Raji (cell line): Measurements from ENCODE around the gene SIRPA.

ENCODE experiments used
- POLR2A ChIP-seq: IDR thresholded peaks from 2 replicates; pipeline ENCODE4 v1.6.1; 2011; ENCODE audit warnings: low read depth, low read length, control low read depth; ENCODE audit not compliant: insufficient read depth

Gene SIRPA

DNA sequence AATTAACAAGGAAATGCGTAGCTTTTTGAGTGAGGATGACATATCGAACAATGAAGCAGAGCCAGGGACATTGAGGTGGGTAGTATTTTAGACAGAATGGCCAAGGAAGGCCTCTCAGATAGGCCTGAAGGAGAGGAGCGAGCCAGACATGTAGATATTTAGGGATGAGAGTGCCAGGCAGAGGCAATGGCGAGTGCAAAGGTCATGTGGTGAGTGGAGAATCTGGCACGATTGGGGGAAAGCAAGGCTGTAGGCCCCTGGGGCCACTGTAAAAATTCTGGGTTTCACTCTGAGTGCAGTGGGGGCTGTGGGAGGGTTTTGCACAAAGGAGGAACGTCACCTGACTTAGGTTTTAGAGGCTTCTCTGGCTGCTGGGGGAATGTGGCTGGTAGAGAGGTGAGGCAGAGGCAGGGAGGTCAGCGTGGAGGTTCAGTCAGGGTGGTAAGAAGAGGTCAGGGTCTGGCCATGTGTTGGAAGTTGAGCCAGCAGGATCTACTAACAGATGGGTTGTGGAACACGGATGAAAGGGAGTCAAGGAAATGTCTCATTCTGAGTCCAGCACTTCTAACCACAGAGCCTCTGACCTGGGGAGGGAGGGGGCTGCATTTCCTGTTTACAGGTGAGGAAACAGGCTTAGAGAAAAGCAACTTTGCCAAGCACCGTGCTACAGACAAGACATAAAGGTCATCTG is 11.3 kb downstream of the SIRPA start:
- TF ChIP-seq POLR2A = no peak

DNA sequence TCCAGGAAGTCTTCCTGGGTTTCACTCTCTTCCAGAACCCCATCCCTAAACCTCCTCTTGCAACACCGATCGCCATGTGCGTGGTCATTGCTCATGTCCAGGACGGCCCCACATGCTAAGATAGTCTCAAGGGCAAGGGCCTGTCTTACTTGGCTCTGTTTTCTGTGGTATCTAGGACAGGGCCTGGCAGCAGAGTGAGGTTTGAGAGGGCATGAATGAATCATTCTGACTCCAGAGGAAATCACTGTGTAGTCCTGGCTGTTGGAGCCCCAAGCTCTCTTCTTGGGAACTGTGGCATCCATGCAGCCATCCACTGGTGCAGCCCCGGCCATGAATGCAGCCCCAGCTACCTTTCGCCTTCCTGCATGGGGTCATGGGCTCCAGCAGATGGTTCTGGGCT is 12.4 kb downstream of the SIRPA start:
- TF ChIP-seq POLR2A = no peak

DNA sequence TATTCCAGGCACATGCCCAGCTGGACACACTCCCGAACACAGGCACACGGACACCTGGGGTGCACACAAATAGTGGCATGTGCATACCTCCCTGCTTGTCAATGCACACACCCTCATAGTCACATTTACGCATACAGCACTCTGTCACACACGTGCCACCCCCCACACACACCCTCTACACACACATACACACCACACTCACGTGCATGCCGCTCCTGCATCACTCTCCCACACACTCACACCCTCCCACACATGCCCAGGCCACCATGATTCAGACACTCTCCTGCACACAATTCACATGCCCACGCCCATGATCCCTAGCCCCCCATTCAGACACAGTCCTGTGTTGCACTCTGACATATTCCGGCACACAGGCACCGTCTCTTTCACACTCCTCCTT is 13.0 kb downstream of the SIRPA start:
- TF ChIP-seq POLR2A = no peak

DNA sequence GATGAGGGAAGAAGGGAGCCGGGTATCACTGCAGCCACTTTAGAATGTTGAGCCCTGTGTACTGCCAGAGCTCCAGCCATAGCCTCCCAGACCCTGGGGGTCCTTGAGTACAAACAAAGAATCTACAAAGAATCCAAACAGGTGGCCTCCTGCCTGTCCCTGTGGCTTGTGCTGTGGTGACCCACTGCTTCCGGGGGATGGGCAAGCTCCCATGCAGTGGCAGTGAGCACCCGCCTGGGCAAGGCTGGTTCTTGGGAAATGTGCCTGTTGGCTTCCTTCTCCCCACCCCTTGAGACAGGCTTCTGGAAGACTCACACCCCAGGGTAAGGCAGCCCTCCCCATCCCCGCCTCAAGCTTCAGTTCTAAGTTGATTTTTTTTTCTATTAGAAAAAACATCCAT is 13.9 kb downstream of the SIRPA start:
- TF ChIP-seq POLR2A = no peak

DNA sequence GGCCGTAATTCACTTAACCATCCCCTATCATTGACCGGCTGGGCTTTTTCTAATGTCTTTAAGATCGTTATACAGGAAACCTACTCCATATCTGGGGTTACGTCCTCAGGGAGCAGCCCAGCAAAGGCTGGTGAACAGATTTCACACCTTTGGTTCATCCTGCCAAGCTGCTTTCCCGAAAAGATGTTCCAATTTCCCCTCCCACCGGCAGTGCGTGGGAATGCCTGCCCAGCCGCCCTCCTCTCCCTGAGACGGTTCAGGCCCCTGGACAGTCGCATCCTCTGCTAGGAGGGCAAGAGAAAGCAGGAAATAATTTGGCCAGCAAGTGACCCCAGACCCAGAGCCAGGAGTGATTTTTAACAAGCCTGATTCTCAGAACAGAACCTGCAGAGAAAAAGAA is 16.3 kb downstream of the SIRPA start:
- no peak for TF ChIP-seq POLR2A

DNA sequence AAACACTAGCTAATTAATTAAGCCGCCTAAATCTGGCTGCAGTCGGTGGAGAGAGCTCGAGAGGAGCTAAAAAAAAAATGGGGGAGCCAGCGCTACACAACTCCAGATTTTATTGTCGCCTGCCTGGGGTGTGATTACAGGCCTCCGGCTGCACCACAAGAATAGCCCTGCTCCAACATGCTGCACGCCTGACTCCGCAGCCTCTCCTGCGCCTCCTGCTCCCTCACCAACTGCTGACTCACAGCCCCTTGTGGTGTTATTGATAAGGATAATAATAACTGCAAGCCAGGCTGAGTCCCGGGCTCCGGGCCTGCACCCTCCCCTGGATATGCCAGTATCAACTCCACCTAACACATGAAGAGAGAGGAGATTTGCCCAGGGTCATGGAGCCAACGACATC is 16.8 kb downstream of the SIRPA start:
- no peak for TF ChIP-seq POLR2A

DNA sequence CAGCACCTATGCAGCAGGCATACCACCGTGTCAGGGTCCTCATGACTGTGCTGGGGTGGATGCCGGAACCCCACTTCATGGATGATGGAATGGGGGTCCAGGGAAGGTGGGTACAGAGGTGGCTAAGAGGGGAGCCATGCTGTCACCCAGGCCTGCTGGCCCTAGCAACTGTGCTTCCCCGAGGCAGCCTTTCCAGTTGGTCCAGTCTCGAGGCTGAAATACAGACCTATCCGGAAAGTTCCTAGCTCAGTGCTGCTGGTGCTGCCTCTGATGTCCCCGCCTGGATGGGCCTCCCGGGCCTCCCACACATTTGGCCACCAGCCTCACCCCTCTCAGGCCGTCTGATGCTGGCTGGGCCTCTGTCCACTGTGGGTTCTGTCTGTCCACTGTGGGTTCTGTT is 17.4 kb downstream of the SIRPA start:
- no peak for TF ChIP-seq POLR2A

DNA sequence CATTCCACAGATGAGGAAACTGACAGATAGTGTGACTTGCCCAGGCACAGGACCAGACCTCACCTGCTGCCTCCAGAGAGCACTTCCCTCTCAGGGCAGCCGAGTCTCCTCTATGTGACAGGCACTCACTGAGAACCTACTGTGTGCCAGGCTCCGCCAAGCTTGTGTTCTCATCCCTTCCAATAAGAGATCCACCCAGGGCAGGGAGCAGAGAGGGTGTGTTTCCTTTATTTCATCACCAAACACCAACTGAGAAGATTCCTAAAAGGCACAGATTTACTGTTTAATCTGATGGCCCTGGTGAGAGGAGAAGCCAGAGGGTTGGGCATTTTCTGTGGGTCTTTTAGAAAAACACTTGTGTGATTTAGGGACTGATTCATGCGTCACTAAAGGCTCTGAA is 20.5 kb downstream of the SIRPA start:
- no peak for TF ChIP-seq POLR2A

DNA sequence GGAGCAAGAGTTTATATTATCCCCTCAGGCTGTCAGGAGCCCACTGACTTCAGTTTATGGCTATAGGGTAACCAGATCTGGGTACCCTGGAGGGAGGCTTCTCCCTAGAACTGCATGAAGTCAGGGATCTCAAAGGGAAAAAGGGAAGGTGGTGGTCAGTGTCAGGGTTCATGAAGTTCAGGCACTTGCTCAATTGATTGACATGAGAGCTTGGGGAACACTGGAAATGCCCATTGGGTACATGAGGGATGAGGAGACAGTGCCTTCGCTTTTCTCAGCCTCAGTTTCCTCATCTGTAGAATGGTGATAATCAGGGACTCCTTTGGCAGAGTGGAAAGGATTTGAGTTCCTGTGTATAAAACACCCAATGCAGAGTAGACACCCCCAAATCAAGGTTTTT is 22.6 kb downstream of the SIRPA start:
- no peak for TF ChIP-seq POLR2A

DNA sequence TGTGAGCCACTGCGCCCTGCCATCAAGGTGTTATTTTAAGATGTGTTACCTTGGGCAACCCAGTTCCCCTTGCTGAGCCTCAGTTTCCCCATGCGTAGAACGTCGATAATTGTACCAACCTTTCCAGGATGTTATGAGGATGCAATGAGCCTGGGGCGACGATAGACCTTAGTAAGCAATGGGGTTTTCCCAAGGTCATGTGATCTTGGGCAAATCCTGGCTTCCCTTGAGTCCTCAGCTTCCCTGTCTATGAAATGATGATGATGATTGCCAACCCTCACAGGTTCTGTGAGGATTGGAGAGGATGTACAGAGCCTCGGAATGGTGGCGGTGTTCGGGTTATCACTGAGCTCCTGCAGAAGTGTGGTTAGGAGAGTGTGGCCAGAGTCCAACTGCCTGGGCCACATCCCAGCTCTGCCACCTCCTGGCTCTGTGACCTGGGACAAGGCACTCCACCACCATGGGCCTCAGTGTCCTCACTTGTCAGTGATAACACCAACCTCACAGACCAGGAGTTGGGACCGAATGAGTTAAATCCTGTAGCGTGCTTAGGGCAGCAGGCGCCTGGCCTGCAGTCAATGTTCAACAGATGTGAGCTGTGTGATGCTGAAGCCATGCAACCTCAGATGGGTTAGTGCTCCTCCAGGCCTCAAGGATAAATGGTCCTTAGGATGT is 23.4 kb downstream of the SIRPA start:
- no peak for TF ChIP-seq POLR2A

DNA sequence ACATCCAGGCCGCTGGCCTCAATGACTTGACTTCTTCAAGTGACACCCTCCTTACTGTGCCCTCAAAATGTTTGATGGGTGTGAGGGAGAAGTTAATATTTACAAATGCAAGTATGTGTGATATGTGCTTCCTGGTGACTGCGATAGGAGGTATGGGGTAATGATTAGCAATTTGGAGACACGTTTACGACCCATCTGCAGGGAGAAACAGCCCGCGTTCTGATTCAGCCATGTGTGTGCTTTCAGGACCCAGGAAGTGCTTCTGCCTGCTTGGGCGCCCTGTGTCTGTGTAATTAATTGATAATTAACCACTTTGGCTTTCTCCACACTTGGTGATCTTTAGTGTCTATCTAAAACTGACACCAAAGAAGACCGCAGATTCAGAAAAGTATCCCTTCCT is 25.0 kb downstream of the SIRPA start:
- no peak for TF ChIP-seq POLR2A

DNA sequence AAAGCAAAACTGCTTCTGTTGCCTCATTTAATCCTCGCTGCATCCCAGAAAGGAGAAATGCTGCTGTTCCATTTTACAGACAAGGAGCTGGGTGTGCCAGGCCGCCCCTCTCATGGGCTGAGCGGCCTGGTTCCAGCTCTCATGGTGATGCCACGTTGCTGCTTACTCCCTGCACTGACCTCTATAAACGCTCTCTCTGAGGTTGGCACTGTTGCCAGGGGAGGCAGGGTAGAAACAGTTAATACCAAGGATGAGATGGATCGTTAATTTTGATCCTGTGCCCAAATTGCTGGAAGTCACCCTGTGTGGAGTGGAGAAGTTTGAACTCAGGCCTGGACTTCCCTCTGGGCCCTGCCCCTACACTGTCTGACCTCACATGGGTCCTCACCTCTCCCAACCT is 25.6 kb downstream of the SIRPA start:
- no peak for TF ChIP-seq POLR2A

DNA sequence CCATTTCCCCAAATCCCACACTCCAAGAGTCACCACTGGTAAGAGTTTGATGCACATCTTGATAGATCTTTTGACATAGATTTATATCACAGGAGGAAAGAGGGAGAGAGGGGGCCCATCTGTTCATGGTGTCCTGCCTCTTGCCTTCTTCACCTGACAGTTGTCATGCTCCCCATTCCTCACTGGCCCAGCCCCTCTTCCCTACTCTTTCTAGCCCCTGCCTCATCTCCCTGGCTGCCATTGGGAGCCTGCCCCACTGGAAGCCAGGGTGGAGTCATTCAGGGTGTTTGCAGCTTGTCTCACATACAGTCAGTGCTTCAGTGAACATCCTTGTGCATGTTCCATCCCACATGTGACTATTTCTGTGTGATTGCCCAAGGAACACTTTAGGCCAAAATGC is 27.6 kb downstream of the SIRPA start:
- TF ChIP-seq POLR2A = no peak

DNA sequence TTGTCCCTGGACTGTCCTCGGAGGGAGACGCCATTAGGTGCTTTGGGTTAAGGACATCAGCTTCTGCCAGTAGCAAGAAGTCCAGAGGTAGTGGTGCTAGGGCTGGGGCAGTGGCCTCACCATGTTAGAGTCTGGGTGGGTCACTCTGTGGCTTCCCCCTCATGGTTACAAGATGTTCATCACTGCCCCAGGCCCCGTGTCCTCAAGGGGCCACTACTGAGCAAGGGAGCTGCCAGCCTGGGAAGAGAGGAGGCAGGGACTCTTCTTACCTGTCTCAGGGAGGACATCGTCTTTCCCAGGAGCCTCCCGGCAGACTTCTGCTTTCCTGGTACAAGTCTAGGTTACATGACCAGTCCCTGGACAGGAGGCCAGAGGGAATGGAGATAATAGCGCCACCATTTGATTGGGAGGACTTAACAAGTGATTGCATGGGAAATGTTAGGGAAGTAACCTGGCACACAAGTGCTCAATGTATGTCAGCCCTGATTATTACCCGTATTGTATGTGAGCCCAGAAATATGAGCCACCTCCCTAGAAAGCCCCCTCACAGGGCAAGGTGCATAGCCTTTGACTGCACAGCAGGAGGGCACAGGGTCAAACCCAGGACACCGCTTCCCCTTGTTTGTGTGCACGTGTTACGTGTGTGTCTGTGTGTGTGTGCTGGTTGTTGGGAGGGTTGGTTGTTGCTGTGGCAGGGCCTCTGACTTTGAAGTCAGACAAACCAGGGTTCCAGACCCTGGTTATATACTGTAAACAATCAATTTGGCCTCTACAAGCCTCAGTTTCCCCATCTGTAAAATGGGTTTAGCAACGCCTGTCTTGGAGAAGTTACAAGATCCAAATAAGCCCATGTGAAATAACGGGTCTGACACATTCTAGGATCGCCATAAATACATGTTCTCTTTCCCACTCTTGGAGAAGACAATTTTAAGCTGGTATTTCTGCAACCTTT is 30.0 kb downstream of the SIRPA start:
- no peak for TF ChIP-seq POLR2A

DNA sequence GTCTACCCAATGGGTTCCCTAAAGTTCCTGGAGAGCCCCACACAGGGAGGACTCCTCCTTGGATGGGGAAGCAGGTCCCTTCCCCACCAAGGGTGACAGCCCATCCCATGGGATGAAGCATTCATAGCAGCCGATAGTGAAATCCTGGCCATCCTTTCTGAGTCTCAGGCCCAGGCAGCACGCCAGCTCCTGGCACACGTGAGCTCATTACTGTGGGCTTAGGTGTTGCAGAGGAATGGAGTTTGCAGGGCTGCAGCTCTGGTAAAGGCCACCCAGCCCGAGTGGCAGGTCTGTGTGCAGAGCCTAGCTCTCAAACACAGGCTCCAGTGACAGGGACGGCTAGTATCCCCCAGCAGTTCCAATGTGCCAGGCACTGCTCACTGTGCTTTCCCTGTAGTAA is 31.0 kb downstream of the SIRPA start:
- no peak for TF ChIP-seq POLR2A

DNA sequence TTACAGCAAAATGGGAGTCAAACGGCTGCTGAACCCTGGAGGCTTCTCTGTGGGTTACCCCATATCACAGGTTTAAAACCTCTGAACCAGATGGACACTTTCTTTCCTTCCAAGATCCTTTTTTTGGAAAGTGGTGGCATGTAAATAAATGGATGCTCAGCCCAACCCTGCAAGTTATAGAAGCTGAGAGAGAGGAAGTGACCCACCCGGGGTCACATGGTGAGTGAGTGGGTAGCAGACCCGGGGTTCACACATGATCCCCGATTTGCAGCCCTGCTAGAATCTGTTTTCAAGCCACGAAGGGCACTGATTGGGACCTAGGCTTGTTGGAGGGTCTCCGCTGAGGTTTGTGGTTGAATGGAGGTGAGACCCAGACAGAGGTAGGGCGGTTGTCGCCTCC is 32.0 kb downstream of the SIRPA start:
- no peak for TF ChIP-seq POLR2A

DNA sequence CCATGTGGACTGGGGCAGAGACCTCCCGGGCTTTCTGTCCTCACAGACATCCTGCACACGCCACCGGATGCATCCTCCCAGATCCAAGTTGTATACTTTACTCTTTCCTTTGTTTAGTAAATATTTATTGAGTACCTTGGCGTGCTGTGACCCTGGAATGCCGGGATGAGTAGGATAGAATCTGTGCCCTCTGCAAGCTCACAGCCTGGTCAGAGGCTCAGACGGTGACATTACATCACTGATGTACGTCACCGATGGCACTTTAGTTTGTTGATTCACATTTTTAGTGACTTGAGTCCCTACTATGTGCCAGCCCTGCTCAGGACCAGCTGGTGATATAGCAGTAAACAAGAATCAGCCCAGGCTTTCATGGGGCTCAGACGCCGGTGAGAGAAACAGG is 32.9 kb downstream of the SIRPA start:
- no peak for TF ChIP-seq POLR2A

DNA sequence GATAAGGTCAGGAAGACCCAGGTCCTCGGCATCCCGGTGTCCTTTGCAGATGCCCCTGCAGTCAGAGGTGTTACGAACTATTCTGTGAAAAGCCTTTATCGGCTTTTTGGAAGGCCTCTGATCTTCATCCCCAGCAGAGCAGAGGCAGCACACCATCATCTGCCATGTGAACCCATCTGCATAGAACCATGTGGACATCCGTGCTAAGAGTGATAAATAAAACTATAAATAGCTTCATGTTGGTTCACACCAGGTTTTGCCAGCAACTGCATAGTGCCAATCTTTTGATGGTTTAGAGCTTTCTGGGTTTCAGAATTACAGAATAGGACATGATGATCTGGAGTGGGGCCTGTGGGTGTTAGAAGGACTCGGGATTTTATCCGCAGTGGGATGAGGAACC is 33.6 kb downstream of the SIRPA start:
- TF ChIP-seq POLR2A = no peak
